Kasumi-1 (cell line): ENCODE results near the gene NXPE2.

Experiments
- DNase-seq, 2 experiments: peaks; one replicate each; lab custom pipeline; 2025; lab: John Stamatoyannopoulos, UW

Gene NXPE2

DNA sequence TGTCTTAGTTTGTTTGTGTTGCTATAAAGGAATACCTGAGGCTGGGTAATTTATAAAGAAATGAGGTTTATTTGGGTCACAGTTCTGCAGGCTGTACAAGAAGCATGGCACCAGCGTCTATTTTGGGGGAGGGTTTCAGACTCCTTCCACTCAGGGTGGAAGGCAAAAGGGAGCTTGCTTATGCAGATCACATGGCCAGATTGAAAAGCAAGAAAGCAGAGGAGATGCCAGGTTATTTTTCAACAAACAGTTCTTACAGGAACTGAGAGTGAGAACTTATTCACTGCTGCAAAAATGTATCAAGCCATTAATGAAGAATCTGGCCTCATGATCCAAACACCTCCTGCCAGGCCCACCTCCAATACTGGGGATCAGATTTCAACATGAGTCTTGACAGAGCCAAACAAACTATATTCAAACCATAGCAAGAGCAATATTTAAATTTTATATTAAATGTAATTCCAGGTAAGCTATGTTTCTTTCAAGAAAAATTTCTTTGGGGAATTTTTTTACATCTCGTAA, 66.9 kb downstream of the NXPE2 start:
- DNase-seq: no peak

DNA sequence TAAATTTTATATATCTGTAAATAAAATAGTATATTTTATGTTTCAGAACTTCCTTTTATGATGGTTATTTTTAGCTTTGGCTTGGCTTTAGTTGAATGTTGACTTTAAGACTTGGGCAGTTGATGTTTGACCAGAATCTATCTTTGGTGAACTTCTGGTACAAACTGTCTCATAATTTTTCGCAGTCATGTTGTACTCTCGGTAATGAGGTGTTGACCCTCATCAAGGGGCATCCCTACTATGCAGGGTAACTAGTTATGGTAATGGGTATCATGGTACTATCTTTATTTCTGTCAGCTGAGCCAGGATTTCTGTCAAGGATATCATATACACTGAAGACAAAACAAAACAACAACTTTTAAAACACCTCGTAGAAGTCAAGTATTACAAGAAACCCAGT, 67.7 kb downstream of the NXPE2 start:
- DNase-seq: no peak
